HG03575 (cell line): ENCODE measurements around the gene GREB1L.
"Not testable (repeated sequence)": the region's sequence is repeated elsewhere in the genome, so short reads cannot be mapped to it uniquely, and the experiment has no call there.

Source experiments
- ATAC-seq: cut with Tn5 transposase; IDR thresholded peaks from one replicate; pipeline ENCODE4 v1.9.1; 2021; ENCODE audit not compliant: unreplicated experiment, insufficient number of reproducible peaks, low FRiP score; ENCODE audit errors: extremely low read depth

GREB1L gene

GRCh38 chr18:21300035-21300907 is 58.2 kb downstream of the GREB1L start:
- no peak for ATAC-seq

DNA sequence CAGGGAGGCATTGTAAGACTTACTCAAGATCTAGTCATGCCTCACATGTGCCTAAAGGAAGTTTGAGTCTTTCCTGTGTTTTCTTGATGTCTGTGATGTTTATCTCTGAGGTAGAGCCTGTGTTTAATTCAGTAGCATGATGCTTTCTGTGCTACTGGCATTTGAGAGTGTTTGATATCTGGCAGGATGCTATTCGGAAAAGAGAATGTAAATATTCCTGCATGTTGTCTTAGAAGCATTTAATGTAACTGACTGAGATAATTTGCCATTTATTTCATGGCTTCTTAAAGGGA is 58.8 kb downstream of the GREB1L start:
- ATAC-seq, result no peak

DNA sequence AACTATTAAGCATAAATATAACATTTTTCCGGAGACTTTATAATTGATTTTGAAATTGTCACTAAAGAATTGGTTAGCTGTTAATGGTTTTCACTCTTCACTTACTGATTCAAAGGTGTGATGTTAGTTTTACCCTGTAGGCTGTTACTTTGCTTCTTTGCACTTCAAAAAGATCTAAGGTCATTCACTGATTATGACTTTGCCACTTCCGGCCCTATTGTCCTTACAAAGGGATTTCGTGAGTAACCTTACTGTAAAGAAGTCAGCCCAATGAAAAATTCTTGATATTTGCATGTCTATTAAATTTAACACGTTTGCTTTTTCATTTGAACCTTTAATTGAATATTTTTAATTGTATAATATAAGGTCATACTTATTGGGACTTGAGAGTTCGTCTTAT is 61.4 kb downstream of the GREB1L start:
- no peak for ATAC-seq

- ATAC-seq, result no peak
These were observed 61.9 kb downstream of the GREB1L start for GRCh38 chr18:21303895-21304294.

GRCh38 chr18:21305621-21306020 is 63.6 kb downstream of the GREB1L start:
- ATAC-seq, result no peak

- ATAC-seq, result no peak
These were observed 64.3 kb downstream of the GREB1L start for GRCh38 chr18:21306368-21306767.

- ATAC-seq, result no peak
These were observed 65.5 kb downstream of the GREB1L start for GRCh38 chr18:21307578-21307977.

GRCh38 chr18:21309248-21309647 is 67.2 kb downstream of the GREB1L start:
- ATAC-seq, result no peak

- ATAC-seq, result not testable (repeated sequence)
These were observed 69.9 kb downstream of the GREB1L start for GRCh38 chr18:21311980-21312379.

DNA sequence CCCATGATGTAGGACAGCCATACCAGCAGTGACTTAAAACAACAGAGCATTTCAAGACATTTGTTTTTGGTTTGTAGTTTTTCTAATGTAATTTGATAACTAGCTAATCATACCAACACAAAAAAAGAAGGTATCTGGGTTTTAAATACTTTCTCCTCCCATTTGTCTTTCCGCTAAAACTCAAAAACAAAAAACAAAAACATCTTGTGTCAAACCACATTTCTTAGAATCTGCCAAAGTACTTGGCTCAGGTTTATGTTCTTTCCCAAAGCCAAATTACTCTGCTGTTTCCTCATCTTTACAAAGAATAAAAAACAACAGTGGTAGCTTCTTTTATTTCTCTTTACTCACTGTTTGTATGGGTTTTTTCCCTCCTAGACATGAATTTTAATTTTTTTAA is 71.5 kb downstream of the GREB1L start:
- ATAC-seq, result no peak

DNA sequence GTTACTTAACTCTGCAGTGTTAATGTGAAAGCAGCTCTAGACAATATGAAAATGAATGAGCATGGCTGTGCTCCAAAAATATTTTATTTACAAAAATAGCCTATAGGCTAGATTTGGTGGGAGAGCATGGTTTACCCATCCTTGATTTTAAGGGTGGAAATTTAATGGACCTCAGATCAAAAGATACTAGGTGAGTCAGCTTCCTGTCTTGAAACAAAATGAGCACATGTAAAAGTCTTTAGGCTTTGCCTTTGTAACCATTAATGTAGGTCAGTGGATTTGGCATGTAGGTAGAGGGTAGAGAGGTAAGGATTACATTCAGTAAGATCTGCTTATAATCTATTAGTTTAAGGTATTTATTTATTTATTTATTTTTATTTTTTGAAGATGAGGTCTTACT is 72.7 kb downstream of the GREB1L start:
- ATAC-seq, result no peak

DNA sequence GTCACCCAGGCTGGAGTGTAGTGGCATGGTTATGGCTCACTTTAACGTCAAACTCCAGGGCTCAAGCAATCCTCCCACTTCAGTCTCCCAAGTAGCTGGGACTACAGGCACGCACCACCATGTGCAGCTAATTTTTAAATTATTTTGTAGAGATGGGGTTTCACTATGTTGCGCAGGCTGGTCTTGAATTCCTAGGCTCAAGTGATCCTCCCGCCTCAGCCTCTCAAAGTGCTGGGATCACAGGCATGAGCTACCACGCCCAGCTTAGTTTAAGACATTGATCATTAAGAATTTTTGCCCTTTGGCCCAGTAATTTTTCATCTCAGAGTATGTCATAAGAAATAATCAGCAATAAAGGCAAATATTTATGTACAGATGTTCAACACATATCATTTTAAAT is 73.1 kb downstream of the GREB1L start:
- not testable (repeated sequence) for ATAC-seq

- no peak for ATAC-seq
These were observed 73.7 kb downstream of the GREB1L start for GRCh38 chr18:21315741-21316197.

DNA sequence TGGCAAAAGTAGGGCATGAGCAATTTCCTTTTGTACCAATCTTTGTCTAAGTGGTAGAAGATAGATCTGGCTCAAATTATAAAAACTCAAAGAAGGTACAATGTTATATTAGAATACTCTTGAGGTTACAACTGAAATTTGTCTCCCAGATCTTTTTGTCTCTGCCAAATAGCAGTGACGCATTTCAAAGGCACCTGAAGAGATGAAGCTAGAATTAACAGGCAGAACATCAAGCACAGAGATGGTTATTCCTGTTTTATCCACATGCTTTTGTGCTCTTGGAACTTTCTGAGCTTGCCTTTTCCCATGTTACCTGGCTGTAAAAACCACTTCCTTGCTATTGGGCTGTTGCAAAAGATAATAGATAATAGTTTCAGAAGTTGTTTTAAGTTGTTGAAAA is 74.3 kb downstream of the GREB1L start:
- ATAC-seq, result no peak

DNA sequence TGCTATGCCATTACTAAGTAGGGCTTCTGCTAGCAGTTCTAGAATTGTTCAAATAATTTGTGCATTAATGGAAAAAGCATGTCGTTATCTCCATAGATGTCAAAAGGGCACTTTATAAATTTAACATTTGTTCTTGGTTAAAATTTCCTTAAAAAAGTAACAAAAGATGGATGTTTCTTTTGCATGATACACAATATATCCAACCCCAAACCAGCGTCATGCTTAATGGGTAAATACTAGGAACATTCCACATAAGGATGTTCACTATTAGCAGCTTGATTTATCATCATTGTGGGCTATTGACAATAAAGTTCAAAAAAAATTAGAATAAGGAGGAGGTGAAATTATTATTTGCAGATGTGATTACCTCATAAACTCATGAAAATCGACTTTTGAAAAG is 79.7 kb downstream of the GREB1L start:
- ATAC-seq, result no peak

- no peak for ATAC-seq
These were observed 85.1 kb downstream of the GREB1L start for GRCh38 chr18:21327101-21327500.

- ATAC-seq, result no peak
These were observed 88.2 kb downstream of the GREB1L start for GRCh38 chr18:21330122-21330701.

DNA sequence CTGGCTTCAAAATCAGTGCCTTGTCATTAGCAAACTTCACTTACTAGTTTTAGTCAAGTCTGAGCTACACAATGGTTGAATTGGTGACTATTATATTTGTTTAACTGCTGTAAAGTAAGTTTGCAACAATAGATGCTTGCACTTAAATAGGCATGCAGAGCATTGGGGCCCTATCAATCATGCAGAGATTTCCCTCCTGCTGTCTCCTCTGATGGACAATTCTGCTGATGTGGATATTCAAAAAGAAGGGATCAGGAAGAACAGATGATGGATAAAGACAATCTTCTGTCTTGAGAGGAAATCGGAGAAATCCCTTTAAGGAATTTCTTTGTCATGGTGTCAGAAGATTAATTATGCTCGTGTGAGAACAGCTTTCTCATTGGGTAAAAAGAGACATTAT is 89.0 kb downstream of the GREB1L start:
- ATAC-seq, result no peak

GRCh38 chr18:21335927-21336488 is 94.0 kb downstream of the GREB1L start:
- ATAC-seq, result no peak

DNA sequence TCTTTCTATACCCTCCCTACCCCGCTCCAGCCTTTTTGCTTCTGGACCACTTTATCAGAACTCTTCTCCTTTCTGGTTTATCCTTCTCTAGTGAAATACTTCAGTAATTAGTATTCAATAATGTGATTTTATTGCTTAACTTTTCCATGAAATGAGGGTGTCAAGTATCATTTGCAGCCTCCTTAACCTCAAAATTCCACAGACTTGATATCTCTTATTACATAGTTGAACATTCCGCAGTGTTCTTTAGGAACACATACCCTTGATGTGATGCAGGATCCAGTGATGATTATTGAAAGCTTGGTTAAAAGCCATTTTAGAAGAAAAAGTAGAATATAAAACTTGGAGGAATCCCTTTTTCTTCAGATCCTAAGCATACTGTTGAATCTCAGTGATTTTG is 94.8 kb downstream of the GREB1L start:
- no peak for ATAC-seq
